ENCODE data around the gene AOC3. TPM values are rescaled to one million over a fixed set of nuclear protein-coding genes. Genes with fewer than 3 reads are reported as not detected.
"Not testable (repeated sequence)": the region's sequence is repeated elsewhere in the genome, so short reads cannot be mapped to it uniquely, and the experiment has no call there.

The AOC3 gene
- total RNA-seq, 2 donors from 2014 or later, result 5.3 to 28.3 TPM

GRCh38 chr17:42853968-42854790 lies 3.2 kb downstream of the AOC3 start:
- intact Hi-C loops (cut with DNase I), result no loop called here
- Histone ChIP-seq H3K4me1 (no peaks in the 10 kb centered on the region), H3K36me3 (no peaks in the 10 kb centered on the region), H3K4me3 (peak overlapping the region; percentile 24), H3K27me3 (no peaks in the 10 kb centered on the region), H3K9ac (ENCODE audit: low read depth in 2 of 2, low read length in 2 of 2) (peak overlapping the region in 1 of 2 donors; percentile 36), H3K27ac (no peak overlapping the region), H3K9me3 (no peaks in the 10 kb centered on the region)
- DNase-seq, result no peak
- no peak for TF ChIP-seq CTCF (IDR thresholded peaks at IDR 0.05)

- no peak for DNase-seq
- Histone ChIP-seq H3K27me3 (no peaks in the 10 kb centered on the region), H3K4me1 (no peaks in the 10 kb centered on the region), H3K4me3 (no peak overlapping the region), H3K9me3 (no peaks in the 10 kb centered on the region), H3K9ac (ENCODE audit: low read depth in 2 of 2, low read length in 2 of 2) (no peak overlapping the region), H3K27ac (no peak overlapping the region), H3K36me3 (no peaks in the 10 kb centered on the region)
- intact Hi-C loops (cut with DNase I), result no loop called here
- TF ChIP-seq CTCF (IDR thresholded peaks at IDR 0.05), result no peak
Measured at GRCh38 chr17:42855048-42855596, 4.1 kb downstream of the AOC3 start.

DNA sequence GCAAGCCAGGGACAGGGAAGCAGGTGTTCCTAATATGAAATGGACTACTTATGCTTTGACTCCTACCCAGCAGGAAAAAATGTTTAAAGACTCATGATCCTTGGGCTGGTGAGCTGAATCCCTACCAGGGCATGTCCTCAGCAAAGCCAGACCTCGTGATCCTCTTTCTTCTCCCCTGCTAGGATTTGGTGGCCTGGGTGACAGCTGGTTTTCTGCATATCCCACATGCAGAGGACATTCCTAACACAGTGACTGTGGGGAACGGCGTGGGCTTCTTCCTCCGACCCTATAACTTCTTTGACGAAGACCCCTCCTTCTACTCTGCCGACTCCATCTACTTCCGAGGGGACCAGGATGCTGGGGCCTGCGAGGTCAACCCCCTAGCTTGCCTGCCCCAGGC lies 5.1 kb downstream of the AOC3 start:
- H3K4me3 ChIP-seq; DNase-seq; H3K27ac ChIP-seq; H3K36me3 ChIP-seq; H3K4me1 ChIP-seq; intact Hi-C loops (cut with DNase I); H3K9ac ChIP-seq (ENCODE audit: low read depth in 2 of 2, low read length in 2 of 2); H3K9me3 ChIP-seq; H3K27me3 ChIP-seq: not testable (repeated sequence)

DNA sequence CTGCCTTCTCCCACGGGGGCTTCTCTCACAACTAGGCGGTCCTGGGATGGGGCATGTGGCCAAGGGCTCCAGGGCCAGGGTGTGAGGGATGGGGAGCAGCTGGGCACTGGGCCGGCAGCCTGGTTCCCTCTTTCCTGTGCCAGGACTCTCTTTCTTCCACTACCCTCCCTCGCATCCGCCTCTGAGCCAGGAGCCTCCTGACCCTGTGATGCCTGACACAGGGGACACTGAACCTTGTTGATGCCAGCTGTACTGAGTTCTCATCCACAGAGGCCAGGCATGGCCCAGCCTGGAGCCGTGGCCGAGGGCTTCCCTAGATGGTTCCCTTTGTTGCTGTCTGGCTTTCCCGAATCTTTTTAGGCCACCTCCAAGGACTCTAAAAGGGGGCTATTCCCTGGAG lies 5.5 kb downstream of the AOC3 start:
- H3K9ac ChIP-seq (ENCODE audit: low read depth in 2 of 2, low read length in 2 of 2); H3K4me3 ChIP-seq; H3K27ac ChIP-seq; DNase-seq; H3K9me3 ChIP-seq; H3K27me3 ChIP-seq; H3K36me3 ChIP-seq; intact Hi-C loops (cut with DNase I); H3K4me1 ChIP-seq: not testable (repeated sequence)

- intact Hi-C loops (cut with DNase I), result no loop called here
- Histone ChIP-seq H3K27me3 (no peaks in the 10 kb centered on the region), H3K9ac (ENCODE audit: low read depth in 2 of 2, low read length in 2 of 2) (no peak overlapping the region)
Measured at GRCh38 chr17:42857389-42857788, 6.4 kb downstream of the AOC3 start.

DNA sequence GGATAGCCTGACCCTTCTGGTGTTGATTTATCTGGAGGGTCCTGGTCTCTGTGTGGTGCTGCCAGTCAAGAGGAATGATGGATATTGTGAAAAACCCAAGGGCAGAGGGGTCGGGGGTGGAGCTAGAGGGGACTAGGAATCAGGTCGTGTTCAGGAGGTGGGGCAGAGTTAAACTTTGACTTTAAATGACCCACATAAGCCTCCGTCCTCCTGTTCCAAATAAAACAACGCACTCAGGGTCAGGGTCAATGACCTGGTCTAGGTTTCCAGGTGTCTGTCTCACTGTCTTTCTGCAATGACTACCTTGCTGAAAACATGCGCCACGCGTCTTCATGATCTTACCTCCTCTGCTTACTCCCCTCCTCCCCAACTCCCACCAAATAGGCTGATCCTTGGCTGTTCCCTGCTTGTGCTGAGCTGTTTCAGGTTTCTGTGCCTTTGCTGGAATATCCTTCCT lies 14.7 kb downstream of the AOC3 start:
- H3K9me3 ChIP-seq, result no peaks in the 10 kb centered on the region
- H3K36me3 ChIP-seq, result no peaks in the 10 kb centered on the region
- intact Hi-C loops (cut with DNase I), result no loop called here
- no peak overlapping the region for H3K9ac ChIP-seq (ENCODE audit: low read depth in 2 of 2, low read length in 2 of 2)
- no peak for DNase-seq
- TF ChIP-seq CTCF (IDR thresholded peaks at IDR 0.05), result no peak
- no peak overlapping the region for H3K4me3 ChIP-seq
- H3K27ac ChIP-seq, result no peak overlapping the region
- H3K4me1 ChIP-seq, result no peaks in the 10 kb centered on the region
- no peaks in the 10 kb centered on the region for H3K27me3 ChIP-seq

More at GRCh38 chr17:42857389-42857788, 6.4 kb downstream of the AOC3 start:
- Histone ChIP-seq H3K4me3 (no peak overlapping the region), H3K27ac (no peak overlapping the region), H3K36me3 (no peaks in the 10 kb centered on the region), H3K4me1 (no peaks in the 10 kb centered on the region), H3K9me3 (no peaks in the 10 kb centered on the region)
- no peak for TF ChIP-seq CTCF (IDR thresholded peaks at IDR 0.05)
- DNase-seq, result no peak

All from colonic mucosa (tissue), 4 donors.